ENCODE measurements around the gene KMT5B. TPM values are rescaled to one million over a fixed set of nuclear protein-coding genes. Genes with fewer than 3 reads are reported as not detected.

Gene KMT5B
- total and polyA plus RNA-seq, 2 donors (not counting 1 experiment from before 2014, with no cell fraction given): 13.4 to 77.8 TPM

DNA sequence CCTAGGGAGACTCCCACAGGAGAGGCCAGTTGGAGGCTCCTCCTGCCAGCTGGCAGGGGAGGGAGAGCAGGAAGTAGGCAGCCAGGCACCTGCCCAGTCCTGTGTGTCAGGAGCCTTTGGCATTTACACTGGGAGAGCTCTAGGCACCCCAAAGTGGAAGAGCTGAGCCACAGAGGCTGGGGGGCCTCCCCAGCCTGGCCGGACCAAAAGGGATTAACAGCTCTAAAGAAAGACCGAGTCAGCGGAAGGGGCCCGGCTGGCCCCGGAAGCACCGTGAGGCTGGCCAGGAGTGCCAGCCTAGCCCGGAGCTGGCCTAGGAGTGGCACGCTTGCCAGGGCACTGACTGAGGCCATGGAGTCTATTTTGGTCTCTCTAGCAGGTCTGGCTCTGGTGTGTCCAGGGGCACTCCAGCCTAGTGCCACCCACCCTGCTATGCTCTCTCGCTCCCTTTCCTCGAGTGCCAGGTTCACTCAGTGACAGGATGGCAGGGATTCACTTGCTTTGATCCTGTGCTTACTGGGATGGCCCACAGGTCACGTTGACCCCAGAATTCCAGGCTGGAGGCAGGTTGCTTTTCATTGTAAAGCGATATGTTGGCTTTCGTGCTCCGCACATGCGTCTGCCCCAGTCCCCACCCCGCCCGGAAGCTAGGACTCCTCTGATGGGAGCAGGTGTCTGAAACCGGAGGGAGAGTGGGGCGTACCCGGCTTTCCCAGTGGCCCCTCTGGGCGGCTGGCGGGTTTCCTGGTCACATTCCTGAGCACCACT lies 3.3 kb upstream of the KMT5B start:
- intact Hi-C loops (cut with micrococcal nuclease): loop anchor here (10.0 kb wide), 1 partner anchor 182 kb away; the partner anchor contains the start of genes NDUFS8 and TCIRG1

More for the DNA sequence above, 3.3 kb upstream of the KMT5B start:
- Mint-ChIP-seq H3K4me1 (peaks cover 23% of the 10 kb centered on the region), H3K9me3 (ENCODE audit: insufficient read depth) (no peaks in the 10 kb centered on the region), H3K27me3 (no peaks in the 10 kb centered on the region), H3K27ac (no peak overlapping the region), H3K4me3 (no peak overlapping the region)
- Histone ChIP-seq H3K79me2 (ENCODE audit: control insufficient read depth, insufficient read depth, low read length) (peaks cover 19% of the 10 kb centered on the region), H2AFZ (ENCODE audit: insufficient read depth, low read depth, low read length, poor library complexity, severe bottlenecking) (no peak overlapping the region), H3K4me3 (ENCODE audit: control extremely low read depth in 1 of 5, extremely low read depth in 1 of 5, insufficient read depth in 1 of 5, low read depth in 2 of 5, low read length in 4 of 5) (no peak overlapping the region), H4K20me1 (ENCODE audit: control insufficient read depth, insufficient read depth, low read length, poor library complexity, severe bottlenecking) (no peaks in the 10 kb centered on the region), H3K9me3 (ENCODE audit: control extremely low read depth in 1 of 3, control insufficient read depth in 2 of 3, insufficient read depth in 1 of 3, low read length in 2 of 3) (no peaks in the 10 kb centered on the region), H3K9ac (ENCODE audit: low read length) (no peak overlapping the region), H3K27ac (ENCODE audit: low read length in 2 of 2) (no peak overlapping the region), H3K27me3 (replicated peaks in 1 of 4; ENCODE audit: control extremely low read depth in 1 of 4, control insufficient read depth in 3 of 4, insufficient read depth in 4 of 4, low read length in 3 of 4) (peaks cover 0 to 6% (median 0%) of the 10 kb centered on the region in 4 experiments), H3K36me3 (replicated peaks in 1 of 2; ENCODE audit: control extremely low read depth in 1 of 2, control insufficient read depth in 1 of 2, extremely low read depth in 1 of 2, insufficient read depth in 2 of 2, low read length in 1 of 2) (no peaks in the 10 kb centered on the region), H3K4me1 (ENCODE audit: control insufficient read depth in 2 of 2, insufficient read depth in 2 of 2, low read length in 2 of 2) (peaks cover 20 to 22% of the 10 kb centered on the region in 2 donors), H3K4me2 (replicated peaks; ENCODE audit: low read depth, low read length, poor library complexity, severe bottlenecking) (no peak overlapping the region)
- WGBS (ENCODE audit: insufficient coverage): 94% methylated on average over 22 of the region's 22 CpGs
- ATAC-seq (ENCODE audit: low read depth) (no peak), DNase-seq (no peak)
- CTCF ChIA-PET: interaction anchor here (1.3 to 2.3 kb wide), 4 partner anchors 9 to 206 kb away, joined by 3 to 10 read pairs (median 4); partner anchors contain the start of gene ALDH3B1
- TF ChIP-seq, protein P1, sequence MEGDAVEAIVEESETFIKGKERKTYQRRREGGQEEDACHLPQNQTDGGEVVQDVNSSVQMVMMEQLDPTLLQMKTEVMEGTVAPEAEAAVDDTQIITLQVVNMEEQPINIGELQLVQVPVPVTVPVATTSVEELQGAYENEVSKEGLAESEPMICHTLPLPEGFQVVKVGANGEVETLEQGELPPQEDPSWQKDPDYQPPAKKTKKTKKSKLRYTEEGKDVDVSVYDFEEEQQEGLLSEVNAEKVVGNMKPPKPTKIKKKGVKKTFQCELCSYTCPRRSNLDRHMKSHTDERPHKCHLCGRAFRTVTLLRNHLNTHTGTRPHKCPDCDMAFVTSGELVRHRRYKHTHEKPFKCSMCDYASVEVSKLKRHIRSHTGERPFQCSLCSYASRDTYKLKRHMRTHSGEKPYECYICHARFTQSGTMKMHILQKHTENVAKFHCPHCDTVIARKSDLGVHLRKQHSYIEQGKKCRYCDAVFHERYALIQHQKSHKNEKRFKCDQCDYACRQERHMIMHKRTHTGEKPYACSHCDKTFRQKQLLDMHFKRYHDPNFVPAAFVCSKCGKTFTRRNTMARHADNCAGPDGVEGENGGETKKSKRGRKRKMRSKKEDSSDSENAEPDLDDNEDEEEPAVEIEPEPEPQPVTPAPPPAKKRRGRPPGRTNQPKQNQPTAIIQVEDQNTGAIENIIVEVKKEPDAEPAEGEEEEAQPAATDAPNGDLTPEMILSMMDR (IDR thresholded peaks at IDR 0.05): no peak
- no peak for TF ChIP-seq EZH2 (IDR thresholded peaks at IDR 0.05; ENCODE audit: borderline replicate concordance, insufficient read depth, low read depth, low read length, poor library complexity, severe bottlenecking)
- POLR2A ChIA-PET: interaction anchor here (3.0 kb wide), 1 partner anchor 55 kb away, joined by 11 read pairs; the partner anchor contains the start of gene C11orf24

All from B cell (primary cell).